MCF 10A (cell line): ENCODE data around the gene SPATA12. TPM values are rescaled to one million over a fixed set of nuclear protein-coding genes. Genes with fewer than 3 reads are reported as not detected.
A peak's percentile ranks its signal among the peaks of the same experiment; 100 is the strongest.

ENCODE experiments used
- BruUV-seq: library from RNA; stranded (reverse); fragments of 400-500 nt; replicated peaks from 2 replicates; lab custom pipeline; 2021; lab: Mats Ljungman, UMichigan
- CTCF ChIA-PET: fragments of 300-600 bp; sonication (Branson Sonifier 250); formaldehyde crosslinking; extraction: SDS; loops from one replicate; lab custom pipeline; 2021; ENCODE audit warnings: antibody characterized with exemption, inconsistent platforms; lab: Yijun Ruan, JAX
- POLR2A ChIA-PET: fragments of 300-600, 350-650 bp; sonication (Branson Sonifier 250); formaldehyde crosslinking; extraction: SDS; loops from one replicate; lab custom pipeline; 2020; ENCODE audit warnings: antibody characterized with exemption, inconsistent platforms; lab: Yijun Ruan, JAX
- DNase-seq: peaks from one replicate; pipeline ENCODE4 v3.0.0-alpha.2; 2018; ENCODE audit not compliant: unreplicated experiment
- H3K27ac Mint-ChIP-seq: one replicate; pipeline ENCODE4 v1.8.0; 2022; ENCODE audit warnings: mild to moderate bottlenecking, low read depth, mixed read lengths; ENCODE audit not compliant: unreplicated experiment
- H3K27me3 Mint-ChIP-seq: one replicate; pipeline ENCODE4 v1.8.0; 2022; ENCODE audit warnings: mixed read lengths; ENCODE audit not compliant: insufficient read depth, unreplicated experiment
- H3K36me3 Mint-ChIP-seq: one replicate; pipeline ENCODE4 v1.8.0; 2022; ENCODE audit warnings: mild to moderate bottlenecking, moderate library complexity, mixed read lengths; ENCODE audit not compliant: insufficient read depth, unreplicated experiment
- H3K4me1 Mint-ChIP-seq: one replicate; pipeline ENCODE4 v1.8.0; 2022; ENCODE audit warnings: mixed read lengths; ENCODE audit not compliant: insufficient read depth, unreplicated experiment
- H3K4me3 Mint-ChIP-seq: one replicate; pipeline ENCODE4 v1.8.0; 2022; ENCODE audit warnings: mild to moderate bottlenecking, moderate library complexity, mixed read lengths; ENCODE audit not compliant: unreplicated experiment
- H3K9me3 Mint-ChIP-seq: one replicate; pipeline ENCODE4 v1.8.0; 2022; ENCODE audit warnings: mixed read lengths; ENCODE audit not compliant: unreplicated experiment
- CTCF ChIP-seq: fragments of 200-600 bp; IDR thresholded peaks from one replicate; pipeline ENCODE4 v1.8.0; 2022; ENCODE audit warnings: antibody characterized with exemption, mild to moderate bottlenecking; ENCODE audit not compliant: unreplicated experiment
- intact Hi-C: fragments of 100-400 bp; cut with micrococcal nuclease; formaldehyde crosslinking; loops from 2 replicates; pipeline ENCODE4 v1.14.1; 2022
- total RNA-seq: library from RNA; stranded (reverse); gene quantifications from 2 replicates; pipeline ENCODE4 v1.2.3, GENCODE V29; 2022

The SPATA12 gene
- total RNA-seq, 1 experiment from 2014 or later: not detected

DNA sequence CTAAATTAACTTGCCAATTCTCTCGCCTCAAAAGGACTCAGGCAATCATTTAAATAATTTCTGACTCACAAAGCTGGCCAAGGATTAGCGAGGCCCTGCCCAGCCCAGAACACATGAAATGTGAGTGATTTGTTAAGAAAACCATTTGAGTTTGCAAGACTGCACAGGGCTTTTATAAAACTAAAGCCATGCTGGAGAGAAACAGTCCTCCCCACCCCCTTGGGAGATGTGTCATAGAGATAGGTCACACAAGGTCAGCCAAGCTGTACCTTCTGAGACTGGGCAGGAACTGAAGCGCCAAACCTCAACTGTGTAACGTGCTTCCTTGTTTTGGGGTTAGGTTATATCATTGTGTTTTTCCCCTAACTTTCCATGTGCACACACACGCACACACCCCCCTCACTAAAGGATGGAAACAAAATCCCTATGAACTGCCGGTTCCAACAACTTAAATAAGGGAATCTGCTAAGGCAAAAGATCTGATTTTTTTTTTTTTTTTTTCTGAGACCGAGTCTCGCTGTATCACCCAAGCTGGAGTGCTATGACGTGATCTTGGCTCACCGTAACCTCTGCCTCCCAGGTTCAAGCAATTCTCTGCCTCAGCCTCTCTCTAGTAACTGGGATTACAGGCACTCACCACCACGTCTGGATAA lies 8.1 kb downstream of the SPATA12 start:
- H3K27me3 Mint-ChIP-seq: no peaks in the 10 kb centered on the region
- peak; percentile 93 for DNase-seq
- CTCF ChIA-PET: interaction anchor here (0.7 to 1.1 kb wide), 5 partner anchors 71 to 1975 kb away, joined by 3 to 5 read pairs (median 4); no protein-coding TSS in a partner anchor
- POLR2A ChIA-PET: interaction anchor here (0.5 to 2.4 kb wide), 16 partner anchors 9 to 735 kb away, joined by 3 to 22 read pairs (median 3); partner anchors contain the start of gene SPATA12
- intact Hi-C loops: no loop called here
- peaks cover 16% of the 10 kb centered on the region for H3K4me1 Mint-ChIP-seq
- H3K9me3 Mint-ChIP-seq: no peaks in the 10 kb centered on the region
- peaks cover 6% of the 10 kb centered on the region for H3K36me3 Mint-ChIP-seq
- peak overlapping the region; percentile 88 for H3K27ac Mint-ChIP-seq
- TF ChIP-seq CTCF: no peak
- H3K4me3 Mint-ChIP-seq: peak overlapping the region; percentile 66
- no TSS peak for BruUV-seq

GRCh38 chr3:57069503-57069902 lies 9.0 kb downstream of the SPATA12 start:
- Mint-ChIP-seq H3K4me1 (peaks cover 13% of the 10 kb centered on the region), H3K27ac (peak overlapping the region; percentile 88), H3K27me3 (no peaks in the 10 kb centered on the region), H3K9me3 (no peaks in the 10 kb centered on the region), H3K36me3 (peaks cover 6% of the 10 kb centered on the region), H3K4me3 (peak overlapping the region; percentile 66)
- CTCF ChIA-PET: interaction anchor here (0.7 to 1.1 kb wide), 5 partner anchors 64 to 1974 kb away, joined by 3 to 4 read pairs (median 3); no protein-coding TSS in a partner anchor
- TF ChIP-seq CTCF: no peak
- no peak for DNase-seq
- POLR2A ChIA-PET: interaction anchor here (0.8 to 2.4 kb wide), 7 partner anchors 8 to 270 kb away, joined by 3 to 22 read pairs (median 4); partner anchors contain the start of gene SPATA12
- intact Hi-C loops: no loop called here
- BruUV-seq: no TSS peak

DNA sequence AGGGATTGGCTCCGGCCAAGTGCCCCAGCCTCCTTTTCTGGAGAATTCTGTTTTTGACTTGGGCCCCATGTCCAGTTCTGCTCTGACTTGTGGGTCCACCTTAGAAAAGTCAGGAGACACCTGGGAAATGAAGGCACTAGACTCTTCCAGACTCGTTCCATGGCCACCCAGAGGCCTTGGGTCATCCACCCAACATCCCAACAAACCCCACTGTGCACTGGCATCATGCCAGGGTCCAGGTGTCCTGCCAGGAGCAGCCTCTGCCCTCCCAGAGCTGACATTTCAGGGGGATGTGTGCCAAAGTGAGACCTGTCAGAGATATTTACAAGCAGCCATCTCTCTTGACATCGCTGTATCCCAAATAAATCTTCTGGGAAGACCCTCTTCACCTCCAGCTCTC lies 13.2 kb downstream of the SPATA12 start:
- no peak for DNase-seq
- Mint-ChIP-seq H3K27ac (no peak overlapping the region), H3K36me3 (no peaks in the 10 kb centered on the region), H3K9me3 (no peaks in the 10 kb centered on the region), H3K4me3 (no peak overlapping the region), H3K4me1 (peaks cover 7% of the 10 kb centered on the region), H3K27me3 (no peaks in the 10 kb centered on the region)
- ChIA-PET CTCF (no interaction called here), POLR2A (interaction anchor here (0.6 kb wide), 1 partner anchor 92 kb away, joined by 3 read pairs; the partner anchor contains the start of gene IL17RD)
- no peak for TF ChIP-seq CTCF
- intact Hi-C loops: loop anchor here (10.0 kb wide), 1 partner anchor 369 kb away; no protein-coding TSS in a partner anchor
- BruUV-seq: no TSS peak

GRCh38 chr3:57074135-57074534 lies 13.7 kb downstream of the SPATA12 start:
- no peak overlapping the region for H3K27ac Mint-ChIP-seq
- no TSS peak for BruUV-seq
- no peak overlapping the region for H3K4me3 Mint-ChIP-seq
- H3K4me1 Mint-ChIP-seq: peaks cover 5% of the 10 kb centered on the region
- no peak for TF ChIP-seq CTCF
- H3K36me3 Mint-ChIP-seq: no peaks in the 10 kb centered on the region
- intact Hi-C loops: loop anchor here (10.0 kb wide), 1 partner anchor 369 kb away; no protein-coding TSS in a partner anchor
- H3K27me3 Mint-ChIP-seq: no peaks in the 10 kb centered on the region
- ChIA-PET POLR2A (no interaction called here), CTCF (no interaction called here)
- H3K9me3 Mint-ChIP-seq: no peaks in the 10 kb centered on the region
- no peak for DNase-seq
